IMR-90 (cell line): ENCODE data around the gene PPP1R9A. TPM values are rescaled to one million over a fixed set of nuclear protein-coding genes. Genes with fewer than 3 reads are reported as not detected.

Experiments
- ATAC-seq: fragments of 200-7000 bp; cut with Tn5 transposase; 2 replicates; pipeline ENCODE4 v1.9.1; 2020; ENCODE audit warnings: low read depth, mild to moderate bottlenecking, moderate library complexity
- BruUV-seq: library from RNA; stranded (reverse); fragments of 400-500 nt; replicated peaks from 2 replicates; lab custom pipeline; 2021; lab: Mats Ljungman, UMichigan
- CTCF ChIA-PET: fragments of 300-600 bp; formaldehyde crosslinking; extraction: SDS; loops from one replicate; lab custom pipeline; 2021; ENCODE audit warnings: antibody characterized with exemption; lab: Yijun Ruan, JAX
- POLR2A ChIA-PET: fragments of 300-600 bp; sonication (Branson Sonifier 250); formaldehyde crosslinking; loops from one replicate; lab custom pipeline; 2022; ENCODE audit warnings: antibody characterized with exemption; ENCODE audit not compliant: unreplicated experiment; lab: Charles Lee
- DNase-seq: peaks from one replicate; pipeline ENCODE4 v3.0.0; 2013
- H2AFZ ChIP-seq: replicated peaks from 2 replicates; pipeline ENCODE3; 2013; ENCODE audit warnings: low read length, mild to moderate bottlenecking; ENCODE audit not compliant: poor library complexity
- H2AK5ac ChIP-seq: 2 replicates; pipeline ENCODE4 v1.6.1; 2013; ENCODE audit warnings: low read depth, low read length, inconsistent platforms
- H2AK9ac ChIP-seq: replicated peaks from 2 replicates; pipeline ENCODE3; 2013; ENCODE audit warnings: mild to moderate bottlenecking, low read depth, low read length, moderate library complexity; ENCODE audit not compliant: poor library complexity
- H2BK120ac ChIP-seq: 2 replicates; pipeline ENCODE4 v1.6.1; 2013; ENCODE audit warnings: low read depth, low read length, inconsistent platforms
- H2BK15ac ChIP-seq: 3 replicates; pipeline ENCODE4 v1.6.1; 2013; ENCODE audit warnings: low read depth, low read length, inconsistent platforms
- H2BK20ac ChIP-seq: 2 replicates; pipeline ENCODE4 v1.6.1; 2013; ENCODE audit warnings: low read depth, mild to moderate bottlenecking, inconsistent platforms, low read length, moderate library complexity
- H2BK5ac ChIP-seq: 2 replicates; pipeline ENCODE4 v1.6.1; 2013; ENCODE audit warnings: mild to moderate bottlenecking, low read depth, low read length, inconsistent platforms; ENCODE audit not compliant: poor library complexity, severe bottlenecking
- H3K14ac ChIP-seq: replicated peaks from 2 replicates; pipeline ENCODE4 v1.6.1; 2013; ENCODE audit warnings: low read depth, low read length, inconsistent platforms
- H3K18ac ChIP-seq: 2 replicates; pipeline ENCODE4 v1.6.1; 2013; ENCODE audit warnings: low read depth, low read length, control low read depth
- H3K23ac ChIP-seq: 2 replicates; pipeline ENCODE4 v1.6.1; 2013; ENCODE audit warnings: low read depth, low read length, inconsistent platforms
- H3K27ac ChIP-seq: 2 replicates; pipeline ENCODE4 v1.5.1; 2013; ENCODE audit warnings: mild to moderate bottlenecking, control low read depth, low read length; ENCODE audit not compliant: insufficient read depth
- H3K27me3 ChIP-seq: 2 replicates; pipeline ENCODE4 v1.6.1; 2013; ENCODE audit warnings: low read length; ENCODE audit not compliant: control insufficient read depth, insufficient read depth
- H3K36me3 ChIP-seq: 2 replicates; pipeline ENCODE4 v1.6.1; 2013; ENCODE audit warnings: low read length, mixed read lengths; ENCODE audit not compliant: control insufficient read depth, insufficient read depth
- H3K4ac ChIP-seq: 2 replicates; pipeline ENCODE4 v1.6.1; 2013; ENCODE audit warnings: low read depth, low read length, inconsistent platforms
- H3K4me1 ChIP-seq: 2 replicates; pipeline ENCODE4 v1.6.1; 2013; ENCODE audit warnings: low read length, mixed read lengths; ENCODE audit not compliant: control insufficient read depth, insufficient read depth
- H3K4me2 ChIP-seq: 2 replicates; pipeline ENCODE4 v1.6.1; 2013; ENCODE audit warnings: low read depth, mild to moderate bottlenecking, control low read depth, low read length, moderate library complexity
- H3K4me3 ChIP-seq: 2 replicates; pipeline ENCODE4 v1.5.1; 2013; ENCODE audit warnings: low read depth, mild to moderate bottlenecking, control low read depth, low read length, moderate library complexity; ENCODE audit not compliant: insufficient read depth
- H3K56ac ChIP-seq: 2 replicates; pipeline ENCODE4 v1.6.1; 2013; ENCODE audit warnings: low read length, inconsistent platforms; ENCODE audit not compliant: insufficient read depth; ENCODE audit errors: extremely low read depth
- H3K79me1 ChIP-seq, 2 experiments: 2 replicates each; pipeline ENCODE4 v1.6.1; 2013; ENCODE audit warnings: low read length in 2 of 2, inconsistent platforms in 1 of 2, low read depth in 1 of 2
- H3K9ac ChIP-seq: 2 replicates; pipeline ENCODE4 v1.6.1; 2013; ENCODE audit warnings: low read depth, low read length, control low read depth
- H3K9me1 ChIP-seq: 2 replicates; pipeline ENCODE4 v1.6.1; 2013; ENCODE audit warnings: low read length, inconsistent platforms; ENCODE audit not compliant: insufficient read depth
- H3K9me3 ChIP-seq: 2 replicates; pipeline ENCODE4 v1.6.1; 2013; ENCODE audit warnings: low read length; ENCODE audit not compliant: control insufficient read depth, insufficient read depth
- H4K20me1 ChIP-seq: 2 replicates; pipeline ENCODE4 v1.6.1; 2013; ENCODE audit warnings: low read length, inconsistent platforms; ENCODE audit not compliant: insufficient read depth
- H4K5ac ChIP-seq: 2 replicates; pipeline ENCODE4 v1.6.1; 2013; ENCODE audit warnings: mild to moderate bottlenecking, low read depth, low read length, control low read depth
- H4K8ac ChIP-seq, 2 experiments: 2 replicates each; pipeline ENCODE4 v1.6.1; 2013; ENCODE audit warnings: low read depth in 2 of 2, low read length in 2 of 2, control low read depth in 1 of 2, inconsistent platforms in 1 of 2
- H4K91ac ChIP-seq: 2 replicates; pipeline ENCODE4 v1.6.1; 2013; ENCODE audit warnings: low read depth, low read length, inconsistent platforms; ENCODE audit not compliant: insufficient read depth
- BHLHE40 ChIP-seq: fragments of 150-350 bp; IDR thresholded peaks from 2 replicates; pipeline ENCODE4 v1.6.1; 2016; ENCODE audit warnings: mild to moderate bottlenecking, low read depth, low read length
- CEBPB ChIP-seq: IDR thresholded peaks from 2 replicates; pipeline ENCODE4 v1.6.1; 2012; ENCODE audit warnings: low read depth, low read length, improper control_type of control experiment
- CHD1 ChIP-seq: IDR thresholded peaks from 2 replicates; pipeline ENCODE4 v1.6.1; 2012; ENCODE audit warnings: low read depth, low read length, improper control_type of control experiment
- CTCF ChIP-seq: conservative IDR thresholded peaks from 2 replicates; pipeline ENCODE4 v1.5.1; 2012; ENCODE audit warnings: mild to moderate bottlenecking, low read depth, low read length, improper control_type of control experiment
- ELK1 ChIP-seq: fragments of 150-350 bp; IDR thresholded peaks from 2 replicates; pipeline ENCODE4 v1.6.1; 2016; ENCODE audit warnings: low read depth, mild to moderate bottlenecking, low read length, moderate library complexity, borderline replicate concordance
- FOS ChIP-seq: fragments of 150-350 bp; IDR thresholded peaks from 2 replicates; pipeline ENCODE4 v1.6.1; 2016; ENCODE audit warnings: low read depth, low read length
- MAFK ChIP-seq: IDR thresholded peaks from 2 replicates; pipeline ENCODE4 v1.6.1; 2012; ENCODE audit warnings: low read depth, low read length, improper control_type of control experiment
- MAZ ChIP-seq: IDR thresholded peaks from 2 replicates; pipeline ENCODE4 v1.6.1; 2012; ENCODE audit warnings: low read depth, mild to moderate bottlenecking, low read length, improper control_type of control experiment, moderate library complexity, borderline replicate concordance
- MXI1 ChIP-seq: IDR thresholded peaks from 2 replicates; pipeline ENCODE4 v1.6.1; 2012; ENCODE audit warnings: low read depth, mild to moderate bottlenecking, low read length, moderate library complexity, borderline replicate concordance
- NFE2L2 ChIP-seq: fragments of 150-350 bp; IDR thresholded peaks from 2 replicates; pipeline ENCODE4 v1.6.1; 2016; ENCODE audit warnings: low read depth, mild to moderate bottlenecking, low read length
- POLR2A ChIP-seq: IDR thresholded peaks from 2 replicates; pipeline ENCODE4 v1.6.1; 2012; ENCODE audit warnings: mild to moderate bottlenecking, low read depth, low read length
- RAD21 ChIP-seq: IDR thresholded peaks from 2 replicates; pipeline ENCODE4 v1.6.1; 2012; ENCODE audit warnings: low read length, improper control_type of control experiment
- RCOR1 ChIP-seq: IDR thresholded peaks from 2 replicates; pipeline ENCODE4 v1.6.1; 2012; ENCODE audit warnings: mild to moderate bottlenecking, low read length, improper control_type of control experiment; ENCODE audit not compliant: insufficient replicate concordance
- RFX5 ChIP-seq: IDR thresholded peaks from 2 replicates; pipeline ENCODE4 v1.8.0; 2012; ENCODE audit warnings: low read depth, mild to moderate bottlenecking, low read length, moderate library complexity
- SMC3 ChIP-seq: fragments of 150-350 bp; IDR thresholded peaks from 2 replicates; pipeline ENCODE4 v1.6.1; 2016; ENCODE audit warnings: low read depth, mild to moderate bottlenecking, antibody characterized with exemption, low read length, moderate library complexity
- USF2 ChIP-seq: fragments of 150-350 bp; IDR thresholded peaks from 2 replicates; pipeline ENCODE4 v1.6.1; 2017; ENCODE audit warnings: mild to moderate bottlenecking, antibody characterized with exemption, low read length, low read depth
- dilution Hi-C: fragments of 300-500 bp; cut with HindIII; formaldehyde crosslinking; loops from one replicate; pipeline ENCODE4 v1.14.3; 2018; ENCODE audit warnings: low sequenced_read_pairs; ENCODE audit not compliant: unreplicated experiment
- in situ Hi-C: fragments of 300-500 bp; cut with MboI; formaldehyde crosslinking; loops from 3 replicates; pipeline ENCODE4 v1.14.3; 2019; ENCODE audit warnings: low sequenced_read_pairs, inconsistent platforms, mixed read lengths
- intact Hi-C: fragments of 100-400 bp; cut with micrococcal nuclease; formaldehyde crosslinking; loops from 2 replicates; pipeline ENCODE4 v1.10.0; 2022
- polyA plus RNA-seq, 3 experiments: library from polyadenylated mRNA; depleted of rRNA; stranded (reverse); fragments of >200 nt; gene quantifications; 2 replicates each; pipeline ENCODE4 v1.2.3, GENCODE V29; 2012; ENCODE audit warnings: low replicate concordance in 1 of 3
- total RNA-seq: library from RNA; depleted of rRNA; stranded (reverse); fragments of >200 nt; gene quantifications from 2 replicates; pipeline ENCODE4 v1.2.3, GENCODE V29; 2012

Gene PPP1R9A
- total and polyA plus RNA-seq, 2 of the 4 experiments (the other 2 are of a cell fraction) = not detected

- H3K9ac ChIP-seq = no peak overlapping the region
- H4K5ac ChIP-seq = no peak overlapping the region
- H3K9me1 ChIP-seq = no peaks in the 10 kb centered on the region
- H3K4me2 ChIP-seq = no peak overlapping the region
- H2BK5ac ChIP-seq = no peak overlapping the region
- no peaks in the 10 kb centered on the region for H3K79me1 ChIP-seq
- no peak overlapping the region for H2BK15ac ChIP-seq
- no peaks in the 10 kb centered on the region for H3K4me1 ChIP-seq
- no peak overlapping the region for H2AK9ac ChIP-seq
- CTCF ChIA-PET = no interaction called here
- DNase-seq (no peak), ATAC-seq (no peak)
- no TSS peak for BruUV-seq
- no peak overlapping the region for H2AK5ac ChIP-seq
- TF ChIP-seq RAD21 = no peak
- TF ChIP-seq MAZ = no peak
- no peak for TF ChIP-seq RCOR1
- TF ChIP-seq NFE2L2 = no peak
- no peak for TF ChIP-seq CTCF
- no peak for TF ChIP-seq MAFK
- no peak for TF ChIP-seq RFX5
- no peak for TF ChIP-seq CHD1
- no peak for TF ChIP-seq SMC3
- TF ChIP-seq ELK1 = no peak
- no peak for TF ChIP-seq USF2
- TF ChIP-seq MXI1 = no peak
- no peak for TF ChIP-seq CEBPB
- no peak for TF ChIP-seq BHLHE40
- no peak for TF ChIP-seq POLR2A
- no peak for TF ChIP-seq FOS
- H3K56ac ChIP-seq = no peak overlapping the region
- H3K23ac ChIP-seq = no peak overlapping the region
- dilution Hi-C loops = no loop called here
- intact Hi-C loops = no loop called here
- no peak overlapping the region for H4K91ac ChIP-seq
- H4K8ac ChIP-seq = no peak overlapping the region
- H3K27ac ChIP-seq = no peak overlapping the region
- POLR2A ChIA-PET = interaction anchor here (0.7 kb wide), 1 partner anchor 468 kb away, joined by 22 read pairs; no protein-coding TSS in a partner anchor
- no peak overlapping the region for H2BK120ac ChIP-seq
- H3K27me3 ChIP-seq = no peaks in the 10 kb centered on the region
- H3K9me3 ChIP-seq = no peaks in the 10 kb centered on the region
- H3K36me3 ChIP-seq = no peaks in the 10 kb centered on the region
- in situ Hi-C loops = no loop called here
- H2AFZ ChIP-seq = no peak overlapping the region
- H3K18ac ChIP-seq = no peak overlapping the region
- no peak overlapping the region for H2BK20ac ChIP-seq
- no peaks in the 10 kb centered on the region for H4K20me1 ChIP-seq
- no peak overlapping the region for H3K14ac ChIP-seq
- H3K4me3 ChIP-seq = no peak overlapping the region
- no peak overlapping the region for H3K4ac ChIP-seq
These were observed 89.0 kb downstream of the PPP1R9A start for GRCh38 chr7:94996369-94996768.
